Measurements from ENCODE around the gene SLC25A51. TPM values are rescaled to one million over a fixed set of nuclear protein-coding genes. Genes with fewer than 3 reads are reported as not detected.
A peak's percentile ranks its signal among the peaks of the same experiment; 100 is the strongest.

The SLC25A51 gene
- total and polyA plus RNA-seq, 2 donors, result 8.6 to 20.4 TPM

GRCh38 chr9:37927601-37928551 is 23.9 kb upstream of the SLC25A51 start:
- DNase-seq (ENCODE audit: low read depth in 6 of 9, low spot score in 9 of 9), result no peak
- 94% methylated on average over 13 of the region's 13 CpGs for WGBS
- Histone ChIP-seq H3K9me3 (ENCODE audit: control insufficient read depth in 2 of 2, insufficient read depth in 1 of 2, low read length in 1 of 2) (no peaks in the 10 kb centered on the region), H3K4me3 (ENCODE audit: low read length in 2 of 2) (no peak overlapping the region), H3K36me3 (ENCODE audit: control insufficient read depth in 2 of 2, insufficient read depth in 2 of 2, low read length in 1 of 2) (no peaks in the 10 kb centered on the region), H3K4me1 (ENCODE audit: control insufficient read depth in 2 of 2, insufficient read depth in 2 of 2, low read length in 2 of 2) (peaks cover 19 to 46% of the 10 kb centered on the region in 2 donors), H3K27me3 (ENCODE audit: control insufficient read depth in 2 of 2, insufficient read depth in 1 of 2, low read length in 1 of 2) (no peaks in the 10 kb centered on the region), H3K27ac (ENCODE audit: low read depth in 1 of 2, low read length in 1 of 2) (peak overlapping the region in 1 of 2 donors; percentile 22)

GRCh38 chr9:37927132-37927531 is 23.2 kb upstream of the SLC25A51 start:
- DNase-seq (ENCODE audit: low read depth in 6 of 9, low spot score in 9 of 9), result peak in 7 of 9 donors; percentile 39 to 82 (median 47)
- WGBS, result 47% methylated on average over 9 of the region's 9 CpGs
- H3K36me3 ChIP-seq (ENCODE audit: control insufficient read depth in 2 of 2, insufficient read depth in 2 of 2, low read length in 1 of 2), result no peaks in the 10 kb centered on the region
- H3K4me3 ChIP-seq (ENCODE audit: low read length in 2 of 2), result no peak overlapping the region
- peaks cover 19 to 54% of the 10 kb centered on the region in 2 donors for H3K4me1 ChIP-seq (ENCODE audit: control insufficient read depth in 2 of 2, insufficient read depth in 2 of 2, low read length in 2 of 2)
- H3K9me3 ChIP-seq (ENCODE audit: control insufficient read depth in 2 of 2, insufficient read depth in 1 of 2, low read length in 1 of 2), result no peaks in the 10 kb centered on the region
- peak overlapping the region in 1 of 2 donors; percentile 41 for H3K27ac ChIP-seq (ENCODE audit: low read depth in 1 of 2, low read length in 1 of 2)
- no peaks in the 10 kb centered on the region for H3K27me3 ChIP-seq (ENCODE audit: control insufficient read depth in 2 of 2, insufficient read depth in 1 of 2, low read length in 1 of 2)

- 61% methylated on average over 1 of the region's 1 CpG for WGBS
Observed at GRCh38 chr9:37926737-37927118, 22.8 kb upstream of the SLC25A51 start.

GRCh38 chr9:37925786-37926736 is 22.1 kb upstream of the SLC25A51 start:
- H3K27ac ChIP-seq (ENCODE audit: low read depth in 1 of 2, low read length in 1 of 2), result peak overlapping the region in 1 of 2 donors; percentile 26
- DNase-seq (ENCODE audit: low read depth in 6 of 9, low spot score in 9 of 9), result peak in 1 of 9 donors; percentile 32
- H3K4me3 ChIP-seq (ENCODE audit: low read length in 2 of 2), result no peak overlapping the region
- H3K4me1 ChIP-seq (ENCODE audit: control insufficient read depth in 2 of 2, insufficient read depth in 2 of 2, low read length in 2 of 2), result peaks cover 19 to 61% of the 10 kb centered on the region in 2 donors
- no peaks in the 10 kb centered on the region for H3K9me3 ChIP-seq (ENCODE audit: control insufficient read depth in 2 of 2, insufficient read depth in 1 of 2, low read length in 1 of 2)
- no peaks in the 10 kb centered on the region for H3K27me3 ChIP-seq (ENCODE audit: control insufficient read depth in 2 of 2, insufficient read depth in 1 of 2, low read length in 1 of 2)
- WGBS, result 94% methylated on average over 15 of the region's 15 CpGs
- H3K36me3 ChIP-seq (ENCODE audit: control insufficient read depth in 2 of 2, insufficient read depth in 2 of 2, low read length in 1 of 2), result no peaks in the 10 kb centered on the region

More at GRCh38 chr9:37926737-37927118, 22.8 kb upstream of the SLC25A51 start:
- no peaks in the 10 kb centered on the region for H3K9me3 ChIP-seq (ENCODE audit: control insufficient read depth in 2 of 2, insufficient read depth in 1 of 2, low read length in 1 of 2)
- H3K27ac ChIP-seq (ENCODE audit: low read depth in 1 of 2, low read length in 1 of 2), result peak overlapping the region in 1 of 2 donors; percentile 41
- H3K27me3 ChIP-seq (ENCODE audit: control insufficient read depth in 2 of 2, insufficient read depth in 1 of 2, low read length in 1 of 2), result no peaks in the 10 kb centered on the region
- H3K4me1 ChIP-seq (ENCODE audit: control insufficient read depth in 2 of 2, insufficient read depth in 2 of 2, low read length in 2 of 2), result peaks cover 19 to 58% of the 10 kb centered on the region in 2 donors
- H3K4me3 ChIP-seq (ENCODE audit: low read length in 2 of 2), result no peak overlapping the region
- no peaks in the 10 kb centered on the region for H3K36me3 ChIP-seq (ENCODE audit: control insufficient read depth in 2 of 2, insufficient read depth in 2 of 2, low read length in 1 of 2)
- no peak for DNase-seq (ENCODE audit: low read depth in 6 of 9, low spot score in 9 of 9)

GRCh38 chr9:37925006-37925405 is 21.1 kb upstream of the SLC25A51 start:
- H3K27me3 ChIP-seq (ENCODE audit: control insufficient read depth in 2 of 2, insufficient read depth in 1 of 2, low read length in 1 of 2), result no peaks in the 10 kb centered on the region
- H3K4me1 ChIP-seq (ENCODE audit: control insufficient read depth in 2 of 2, insufficient read depth in 2 of 2, low read length in 2 of 2), result peaks cover 19 to 64% of the 10 kb centered on the region in 2 donors
- H3K27ac ChIP-seq (ENCODE audit: low read depth in 1 of 2, low read length in 1 of 2), result no peak overlapping the region
- H3K9me3 ChIP-seq (ENCODE audit: control insufficient read depth in 2 of 2, insufficient read depth in 1 of 2, low read length in 1 of 2), result no peaks in the 10 kb centered on the region
- H3K36me3 ChIP-seq (ENCODE audit: control insufficient read depth in 2 of 2, insufficient read depth in 2 of 2, low read length in 1 of 2), result no peaks in the 10 kb centered on the region
- no peak for DNase-seq (ENCODE audit: low read depth in 6 of 9, low spot score in 9 of 9)
- 95% methylated on average over 6 of the region's 6 CpGs for WGBS
- no peak overlapping the region for H3K4me3 ChIP-seq (ENCODE audit: low read length in 2 of 2)

GRCh38 chr9:37924538-37924937 is 20.6 kb upstream of the SLC25A51 start:
- Histone ChIP-seq H3K4me1 (ENCODE audit: control insufficient read depth in 2 of 2, insufficient read depth in 2 of 2, low read length in 2 of 2) (peaks cover 17 to 60% of the 10 kb centered on the region in 2 donors), H3K9me3 (ENCODE audit: control insufficient read depth in 2 of 2, insufficient read depth in 1 of 2, low read length in 1 of 2) (no peaks in the 10 kb centered on the region), H3K27ac (ENCODE audit: low read depth in 1 of 2, low read length in 1 of 2) (no peak overlapping the region), H3K27me3 (ENCODE audit: control insufficient read depth in 2 of 2, insufficient read depth in 1 of 2, low read length in 1 of 2) (no peaks in the 10 kb centered on the region), H3K4me3 (ENCODE audit: low read length in 2 of 2) (no peak overlapping the region), H3K36me3 (ENCODE audit: control insufficient read depth in 2 of 2, insufficient read depth in 2 of 2, low read length in 1 of 2) (no peaks in the 10 kb centered on the region)
- no peak for DNase-seq (ENCODE audit: low read depth in 6 of 9, low spot score in 9 of 9)

GRCh38 chr9:37923796-37924427 is 20.0 kb upstream of the SLC25A51 start:
- H3K27ac ChIP-seq (ENCODE audit: low read depth in 1 of 2, low read length in 1 of 2), result no peak overlapping the region
- DNase-seq (ENCODE audit: low read depth in 6 of 9, low spot score in 9 of 9), result no peak
- no peaks in the 10 kb centered on the region for H3K36me3 ChIP-seq (ENCODE audit: control insufficient read depth in 2 of 2, insufficient read depth in 2 of 2, low read length in 1 of 2)
- WGBS, result 98% methylated on average over 25 of the region's 25 CpGs
- H3K27me3 ChIP-seq (ENCODE audit: control insufficient read depth in 2 of 2, insufficient read depth in 1 of 2, low read length in 1 of 2), result no peaks in the 10 kb centered on the region
- H3K9me3 ChIP-seq (ENCODE audit: control insufficient read depth in 2 of 2, insufficient read depth in 1 of 2, low read length in 1 of 2), result no peaks in the 10 kb centered on the region
- H3K4me3 ChIP-seq (ENCODE audit: low read length in 2 of 2), result no peak overlapping the region
- peaks cover 13 to 54% of the 10 kb centered on the region in 2 donors for H3K4me1 ChIP-seq (ENCODE audit: control insufficient read depth in 2 of 2, insufficient read depth in 2 of 2, low read length in 2 of 2)

GRCh38 chr9:37923118-37923795 is 19.3 kb upstream of the SLC25A51 start:
- Histone ChIP-seq H3K27ac (ENCODE audit: low read depth in 1 of 2, low read length in 1 of 2) (no peak overlapping the region), H3K27me3 (ENCODE audit: control insufficient read depth in 2 of 2, insufficient read depth in 1 of 2, low read length in 1 of 2) (no peaks in the 10 kb centered on the region), H3K9me3 (ENCODE audit: control insufficient read depth in 2 of 2, insufficient read depth in 1 of 2, low read length in 1 of 2) (no peaks in the 10 kb centered on the region), H3K4me3 (ENCODE audit: low read length in 2 of 2) (no peak overlapping the region), H3K36me3 (ENCODE audit: control insufficient read depth in 2 of 2, insufficient read depth in 2 of 2, low read length in 1 of 2) (no peaks in the 10 kb centered on the region), H3K4me1 (ENCODE audit: control insufficient read depth in 2 of 2, insufficient read depth in 2 of 2, low read length in 2 of 2) (peaks cover 13 to 48% of the 10 kb centered on the region in 2 donors)
- WGBS, result 97% methylated on average over 14 of the region's 14 CpGs
- no peak for DNase-seq (ENCODE audit: low read depth in 6 of 9, low spot score in 9 of 9)
